ENCODE data around the gene R3HDML.

Gene R3HDML

GRCh38 chr20:44388466-44389023 lies 51.7 kb downstream of the R3HDML start:
- H2BK120ac ChIP-seq (ENCODE audit: insufficient read depth, low read length, poor library complexity): no peak overlapping the region
- DNase-seq: peak; percentile 82 to 95
- no peak overlapping the region for H4K91ac ChIP-seq (ENCODE audit: low read depth, low read length)
- no peak overlapping the region for H3K4ac ChIP-seq (ENCODE audit: low read depth, low read length)
- no peak overlapping the region for H3K23ac ChIP-seq (ENCODE audit: low read length)
- no peak overlapping the region for H3K4me3 ChIP-seq (ENCODE audit: low read depth, low read length)
- H3K9ac ChIP-seq (ENCODE audit: low read length): no peak overlapping the region
- peaks cover 2% of the 10 kb centered on the region for H3K9me3 ChIP-seq (ENCODE audit: insufficient read depth, low read depth, low read length)
- H3K18ac ChIP-seq (ENCODE audit: low read length): no peak overlapping the region
- H3K36me3 ChIP-seq (ENCODE audit: control insufficient read depth in 1 of 2, insufficient read depth in 2 of 2, low read length in 2 of 2): no peaks in the 10 kb centered on the region
- H2BK12ac ChIP-seq (ENCODE audit: low read length): no peak overlapping the region
- H2AK5ac ChIP-seq (ENCODE audit: low read length): no peak overlapping the region
- H3K14ac ChIP-seq (ENCODE audit: low read length): no peak overlapping the region
- no peaks in the 10 kb centered on the region for H3K27me3 ChIP-seq (ENCODE audit: insufficient read depth, low read length)
- no peak overlapping the region for H2BK5ac ChIP-seq (ENCODE audit: low read depth, low read length, poor library complexity)
- no peaks in the 10 kb centered on the region for H3K4me1 ChIP-seq (ENCODE audit: control insufficient read depth in 1 of 2, insufficient read depth in 2 of 2, low read length in 2 of 2)
- peak overlapping the region; percentile 20 for H3K4me2 ChIP-seq (ENCODE audit: low read length)
- H4K8ac ChIP-seq (ENCODE audit: low read depth, low read length): no peak overlapping the region
- no peak overlapping the region for H4K12ac ChIP-seq (ENCODE audit: low read depth, low read length)
- no peaks in the 10 kb centered on the region for H3K79me2 ChIP-seq (ENCODE audit: control insufficient read depth, insufficient read depth, low read length, poor library complexity)
- no peak overlapping the region for H3K27ac ChIP-seq (ENCODE audit: low read depth, low read length)
- H2AFZ ChIP-seq (ENCODE audit: insufficient read depth, low read length, poor library complexity): peak overlapping the region; percentile 23
- no CpG with 5 or more reads among the region's 29 CpGs for WGBS (ENCODE audit: extremely low coverage, insufficient coverage, insufficient read length)
- H3K79me1 ChIP-seq (ENCODE audit: low read length): no peaks in the 10 kb centered on the region

DNA sequence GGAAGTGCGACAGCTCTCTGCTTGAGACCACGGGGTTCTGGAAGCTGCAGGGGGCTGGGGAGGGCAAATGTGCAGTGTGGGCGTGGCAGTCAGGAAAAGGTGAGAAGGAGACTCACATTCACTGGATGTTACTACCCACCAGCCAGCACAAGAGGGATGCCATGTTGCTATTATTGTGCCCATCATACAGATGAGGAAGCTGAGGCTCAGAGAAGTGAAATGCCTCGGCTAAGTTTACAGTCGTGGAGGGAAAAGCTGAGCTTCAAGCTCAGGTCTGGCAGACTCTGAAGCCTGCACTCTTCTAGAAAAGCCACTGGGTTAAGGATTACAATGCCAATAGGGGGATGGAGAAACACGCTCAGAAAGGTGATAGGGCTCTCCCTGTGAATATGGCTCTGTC lies 53.0 kb downstream of the R3HDML start:
- Histone ChIP-seq H3K79me1 (ENCODE audit: low read length) (no peaks in the 10 kb centered on the region), H4K91ac (ENCODE audit: low read depth, low read length) (no peak overlapping the region), H2BK12ac (ENCODE audit: low read length) (no peak overlapping the region), H3K4me1 (ENCODE audit: control insufficient read depth in 1 of 2, insufficient read depth in 2 of 2, low read length in 2 of 2) (no peaks in the 10 kb centered on the region), H4K12ac (ENCODE audit: low read depth, low read length) (no peak overlapping the region), H3K79me2 (ENCODE audit: control insufficient read depth, insufficient read depth, low read length, poor library complexity) (no peaks in the 10 kb centered on the region), H2AFZ (ENCODE audit: insufficient read depth, low read length, poor library complexity) (no peak overlapping the region), H3K4ac (ENCODE audit: low read depth, low read length) (no peak overlapping the region), H2BK120ac (ENCODE audit: insufficient read depth, low read length, poor library complexity) (no peak overlapping the region), H2AK5ac (ENCODE audit: low read length) (no peak overlapping the region), H2BK5ac (ENCODE audit: low read depth, low read length, poor library complexity) (no peak overlapping the region), H3K27ac (ENCODE audit: low read depth, low read length) (no peak overlapping the region), H3K14ac (ENCODE audit: low read length) (no peak overlapping the region), H3K4me3 (ENCODE audit: low read depth, low read length) (no peak overlapping the region), H3K23ac (ENCODE audit: low read length) (no peak overlapping the region), H3K27me3 (ENCODE audit: insufficient read depth, low read length) (no peaks in the 10 kb centered on the region), H3K9ac (ENCODE audit: low read length) (no peak overlapping the region), H3K36me3 (ENCODE audit: control insufficient read depth in 1 of 2, insufficient read depth in 2 of 2, low read length in 2 of 2) (no peaks in the 10 kb centered on the region), H3K4me2 (ENCODE audit: low read length) (no peak overlapping the region), H4K8ac (ENCODE audit: low read depth, low read length) (no peak overlapping the region), H3K18ac (ENCODE audit: low read length) (no peak overlapping the region), H3K9me3 (ENCODE audit: insufficient read depth, low read depth, low read length) (peaks cover 2% of the 10 kb centered on the region)
- DNase-seq: no peak
- no CpG with 5 or more reads among the region's 6 CpGs for WGBS (ENCODE audit: extremely low coverage, insufficient coverage, insufficient read length)

DNA sequence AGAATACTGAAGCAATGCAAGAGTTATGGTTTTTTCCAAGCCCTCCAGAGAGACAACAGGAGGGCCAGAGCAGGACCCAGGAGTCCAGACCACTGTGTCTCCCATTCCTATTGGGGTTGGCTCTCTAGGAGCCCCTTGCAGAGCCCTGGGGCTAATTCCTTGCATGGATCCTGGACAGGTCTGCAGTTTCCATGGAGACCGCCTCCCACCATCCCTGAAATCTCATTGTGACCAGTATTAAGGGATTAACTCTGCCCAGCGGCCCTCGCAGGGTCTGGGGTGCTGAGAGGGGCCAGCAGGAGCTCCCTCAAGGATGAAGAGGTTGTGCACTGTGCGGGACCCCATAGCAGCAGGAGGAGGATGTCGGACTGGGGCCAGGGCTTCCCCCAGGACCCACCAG lies 53.4 kb downstream of the R3HDML start:
- no peak overlapping the region for H2BK120ac ChIP-seq (ENCODE audit: insufficient read depth, low read length, poor library complexity)
- H3K4me2 ChIP-seq (ENCODE audit: low read length): no peak overlapping the region
- H3K18ac ChIP-seq (ENCODE audit: low read length): no peak overlapping the region
- no peak for DNase-seq
- no peak overlapping the region for H2AFZ ChIP-seq (ENCODE audit: insufficient read depth, low read length, poor library complexity)
- H3K79me1 ChIP-seq (ENCODE audit: low read length): no peaks in the 10 kb centered on the region
- H2AK5ac ChIP-seq (ENCODE audit: low read length): no peak overlapping the region
- H3K4me1 ChIP-seq (ENCODE audit: control insufficient read depth in 1 of 2, insufficient read depth in 2 of 2, low read length in 2 of 2): no peaks in the 10 kb centered on the region
- H2BK12ac ChIP-seq (ENCODE audit: low read length): no peak overlapping the region
- no peak overlapping the region for H3K4me3 ChIP-seq (ENCODE audit: low read depth, low read length)
- WGBS (ENCODE audit: extremely low coverage, insufficient coverage, insufficient read length): no CpG with 5 or more reads among the region's 5 CpGs
- H3K36me3 ChIP-seq (ENCODE audit: control insufficient read depth in 1 of 2, insufficient read depth in 2 of 2, low read length in 2 of 2): no peaks in the 10 kb centered on the region
- H4K8ac ChIP-seq (ENCODE audit: low read depth, low read length): no peak overlapping the region
- no peak overlapping the region for H3K27ac ChIP-seq (ENCODE audit: low read depth, low read length)
- no peaks in the 10 kb centered on the region for H3K79me2 ChIP-seq (ENCODE audit: control insufficient read depth, insufficient read depth, low read length, poor library complexity)
- no peak overlapping the region for H3K14ac ChIP-seq (ENCODE audit: low read length)
- no peak overlapping the region for H4K91ac ChIP-seq (ENCODE audit: low read depth, low read length)
- H2BK5ac ChIP-seq (ENCODE audit: low read depth, low read length, poor library complexity): no peak overlapping the region
- no peak overlapping the region for H3K23ac ChIP-seq (ENCODE audit: low read length)
- no peak overlapping the region for H4K12ac ChIP-seq (ENCODE audit: low read depth, low read length)
- no peaks in the 10 kb centered on the region for H3K27me3 ChIP-seq (ENCODE audit: insufficient read depth, low read length)
- H3K9ac ChIP-seq (ENCODE audit: low read length): no peak overlapping the region
- no peak overlapping the region for H3K4ac ChIP-seq (ENCODE audit: low read depth, low read length)
- peaks cover 2% of the 10 kb centered on the region for H3K9me3 ChIP-seq (ENCODE audit: insufficient read depth, low read depth, low read length)

- no peak overlapping the region for H4K8ac ChIP-seq (ENCODE audit: low read depth, low read length)
- H4K91ac ChIP-seq (ENCODE audit: low read depth, low read length): no peak overlapping the region
- no peaks in the 10 kb centered on the region for H3K79me1 ChIP-seq (ENCODE audit: low read length)
- no peak overlapping the region for H3K23ac ChIP-seq (ENCODE audit: low read length)
- H3K4me1 ChIP-seq (ENCODE audit: control insufficient read depth in 1 of 2, insufficient read depth in 2 of 2, low read length in 2 of 2): no peaks in the 10 kb centered on the region
- no peak overlapping the region for H3K27ac ChIP-seq (ENCODE audit: low read depth, low read length)
- H4K12ac ChIP-seq (ENCODE audit: low read depth, low read length): no peak overlapping the region
- H3K79me2 ChIP-seq (ENCODE audit: control insufficient read depth, insufficient read depth, low read length, poor library complexity): no peaks in the 10 kb centered on the region
- H2AK5ac ChIP-seq (ENCODE audit: low read length): no peak overlapping the region
- H3K18ac ChIP-seq (ENCODE audit: low read length): no peak overlapping the region
- no peak overlapping the region for H3K4me2 ChIP-seq (ENCODE audit: low read length)
- H3K36me3 ChIP-seq (ENCODE audit: control insufficient read depth in 1 of 2, insufficient read depth in 2 of 2, low read length in 2 of 2): no peaks in the 10 kb centered on the region
- H2AFZ ChIP-seq (ENCODE audit: insufficient read depth, low read length, poor library complexity): no peak overlapping the region
- no peak overlapping the region for H3K14ac ChIP-seq (ENCODE audit: low read length)
- no peak overlapping the region for H2BK5ac ChIP-seq (ENCODE audit: low read depth, low read length, poor library complexity)
- H3K4ac ChIP-seq (ENCODE audit: low read depth, low read length): no peak overlapping the region
- H2BK120ac ChIP-seq (ENCODE audit: insufficient read depth, low read length, poor library complexity): no peak overlapping the region
- DNase-seq: no peak
- no CpG with 5 or more reads among the region's 8 CpGs for WGBS (ENCODE audit: extremely low coverage, insufficient coverage, insufficient read length)
- peaks cover 2% of the 10 kb centered on the region for H3K9me3 ChIP-seq (ENCODE audit: insufficient read depth, low read depth, low read length)
- H3K9ac ChIP-seq (ENCODE audit: low read length): no peak overlapping the region
- no peaks in the 10 kb centered on the region for H3K27me3 ChIP-seq (ENCODE audit: insufficient read depth, low read length)
- no peak overlapping the region for H3K4me3 ChIP-seq (ENCODE audit: low read depth, low read length)
- H2BK12ac ChIP-seq (ENCODE audit: low read length): no peak overlapping the region
These were observed 55.4 kb downstream of the R3HDML start for GRCh38 chr20:44392088-44392775.
